NCI-H2107 treated with DMSO at 0.1 percent for 48 hours (cell line): ENCODE data around the gene CRISPLD2.

ENCODE experiments used
- DNase-seq: peaks from one replicate; lab custom pipeline; 2025; ENCODE audit not compliant: unreplicated experiment; lab: John Stamatoyannopoulos, UW

The CRISPLD2 gene, protein sequence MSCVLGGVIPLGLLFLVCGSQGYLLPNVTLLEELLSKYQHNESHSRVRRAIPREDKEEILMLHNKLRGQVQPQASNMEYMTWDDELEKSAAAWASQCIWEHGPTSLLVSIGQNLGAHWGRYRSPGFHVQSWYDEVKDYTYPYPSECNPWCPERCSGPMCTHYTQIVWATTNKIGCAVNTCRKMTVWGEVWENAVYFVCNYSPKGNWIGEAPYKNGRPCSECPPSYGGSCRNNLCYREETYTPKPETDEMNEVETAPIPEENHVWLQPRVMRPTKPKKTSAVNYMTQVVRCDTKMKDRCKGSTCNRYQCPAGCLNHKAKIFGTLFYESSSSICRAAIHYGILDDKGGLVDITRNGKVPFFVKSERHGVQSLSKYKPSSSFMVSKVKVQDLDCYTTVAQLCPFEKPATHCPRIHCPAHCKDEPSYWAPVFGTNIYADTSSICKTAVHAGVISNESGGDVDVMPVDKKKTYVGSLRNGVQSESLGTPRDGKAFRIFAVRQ

DNA sequence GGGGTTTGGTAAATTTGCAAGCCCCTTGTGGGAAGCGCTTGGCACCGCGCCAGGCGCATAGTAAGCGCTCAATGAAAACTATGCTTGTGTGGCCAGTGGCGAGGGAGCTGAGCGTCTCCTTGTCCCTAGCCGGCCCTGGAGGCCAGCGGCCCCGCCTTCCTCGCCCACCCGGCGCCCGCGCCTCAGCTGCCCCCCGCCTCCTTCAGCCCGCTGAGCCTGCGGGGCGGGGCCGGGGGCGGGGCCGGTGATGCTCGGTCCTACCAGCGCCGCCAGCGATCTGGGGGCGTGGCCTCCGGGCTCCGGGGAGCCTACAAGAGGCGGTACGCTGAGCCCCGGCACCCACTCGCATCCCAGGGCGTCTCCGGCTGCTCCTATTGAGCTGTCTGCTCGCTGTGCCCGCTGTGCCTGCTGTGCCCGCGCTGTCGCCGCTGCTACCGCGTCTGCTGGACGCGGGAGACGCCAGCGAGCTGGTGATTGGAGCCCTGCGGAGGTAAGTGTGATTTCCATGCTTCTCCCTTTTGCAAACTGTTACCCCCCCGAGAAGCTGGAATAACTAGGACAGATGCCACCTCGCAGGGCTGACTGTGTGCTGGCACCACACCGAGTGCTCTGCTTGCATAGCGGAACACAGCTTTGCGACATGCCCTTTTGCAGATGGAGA is at the start of gene CRISPLD2:
Gene CRISPLD2 (plus strand): TSS at position 342 of the 661 bp plus-strand sequence. CDS start 18,511 bp downstream, outside the sequence.
- peak; percentile 69 for DNase-seq

GRCh38 chr16:84773312-84773711 is 46.5 kb upstream of the CRISPLD2 start:
- no peak for DNase-seq

DNA sequence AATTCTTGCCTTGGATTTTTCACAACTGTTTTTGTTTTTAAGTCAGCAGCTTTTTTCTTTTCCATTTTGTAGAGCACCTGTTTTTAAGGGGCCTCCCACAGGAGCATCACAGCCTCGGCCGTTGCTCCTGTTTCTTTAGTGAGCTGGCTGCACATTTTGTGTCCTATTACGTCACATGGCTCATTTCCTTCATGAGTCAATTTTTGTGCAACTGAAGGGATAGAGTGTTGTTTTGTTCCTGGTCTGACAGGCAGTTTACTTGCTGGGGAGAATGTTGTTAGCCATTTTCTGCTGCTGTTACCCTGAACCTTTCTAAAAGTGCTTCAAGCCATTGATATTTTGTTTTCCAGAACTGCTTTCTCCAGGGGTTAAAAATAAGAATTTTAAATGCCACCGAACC is 45.0 kb upstream of the CRISPLD2 start:
- DNase-seq = peak; percentile 6

GRCh38 chr16:84775262-84775810 is 44.4 kb upstream of the CRISPLD2 start:
- no peak for DNase-seq

GRCh38 chr16:84777435-84777834 is 42.4 kb upstream of the CRISPLD2 start:
- DNase-seq = no peak

- no peak for DNase-seq
Observed at GRCh38 chr16:84778720-84779119, 41.1 kb upstream of the CRISPLD2 start.

DNA sequence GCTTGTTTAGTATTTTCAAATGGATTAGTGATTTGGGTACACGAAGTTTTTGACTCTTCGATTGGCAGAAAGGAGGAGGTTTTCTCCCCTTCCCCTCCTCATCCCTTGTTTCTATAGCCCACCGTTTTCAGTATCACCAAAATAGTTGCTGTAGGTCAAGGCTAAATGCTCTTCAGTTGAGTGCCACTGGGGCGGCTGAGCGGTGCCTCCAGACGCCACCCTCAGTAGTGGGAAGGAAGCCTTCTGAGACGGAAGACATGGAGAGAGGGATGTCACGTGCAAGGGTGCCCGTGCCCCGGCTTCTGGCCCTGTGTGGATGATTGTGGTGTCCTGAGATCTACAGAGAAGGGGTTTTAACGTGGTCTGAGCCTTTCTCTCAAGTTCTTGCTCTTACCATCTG is 39.7 kb upstream of the CRISPLD2 start:
- DNase-seq = no peak

GRCh38 chr16:84780544-84781376 is 39.0 kb upstream of the CRISPLD2 start:
- no peak for DNase-seq

- DNase-seq = no peak
Observed at GRCh38 chr16:84782846-84783245, 36.9 kb upstream of the CRISPLD2 start.

GRCh38 chr16:84785843-84786581 is 33.8 kb upstream of the CRISPLD2 start:
- DNase-seq = peak; percentile 73

DNA sequence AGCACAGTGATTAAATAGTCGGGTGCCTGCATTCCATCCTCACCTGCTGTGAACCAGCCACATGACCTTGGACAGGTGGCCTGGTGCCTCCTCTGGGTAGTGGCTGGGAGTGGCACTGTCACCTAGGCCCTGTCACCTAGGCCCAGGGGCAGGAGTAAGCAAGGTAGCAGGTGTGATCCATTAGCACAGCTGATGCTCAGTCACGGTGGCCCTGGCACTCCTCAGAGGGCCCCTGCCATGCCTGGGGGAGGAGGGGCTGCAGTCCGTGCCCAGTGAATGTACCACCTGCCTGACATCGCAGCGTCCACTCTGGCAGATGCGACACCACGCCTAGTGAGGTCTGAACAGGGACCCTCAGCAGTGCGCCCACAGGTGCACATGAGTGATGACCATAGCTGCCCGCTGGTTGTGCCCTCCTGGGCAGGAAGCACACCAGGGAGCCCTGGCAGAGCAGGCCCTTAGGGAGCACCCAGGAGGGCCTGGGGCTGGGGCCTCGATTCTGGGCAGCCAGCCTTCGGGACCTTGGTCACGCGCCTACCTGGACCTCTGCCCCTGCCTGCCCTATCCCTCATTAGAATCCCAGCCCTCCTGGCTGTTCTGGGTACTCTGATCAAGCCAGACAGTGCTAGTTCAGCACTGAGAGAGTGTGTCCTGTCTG is 33.1 kb upstream of the CRISPLD2 start:
- peak; percentile 74 for DNase-seq

- no peak for DNase-seq
Observed at GRCh38 chr16:84787263-84787622, 32.5 kb upstream of the CRISPLD2 start.

DNA sequence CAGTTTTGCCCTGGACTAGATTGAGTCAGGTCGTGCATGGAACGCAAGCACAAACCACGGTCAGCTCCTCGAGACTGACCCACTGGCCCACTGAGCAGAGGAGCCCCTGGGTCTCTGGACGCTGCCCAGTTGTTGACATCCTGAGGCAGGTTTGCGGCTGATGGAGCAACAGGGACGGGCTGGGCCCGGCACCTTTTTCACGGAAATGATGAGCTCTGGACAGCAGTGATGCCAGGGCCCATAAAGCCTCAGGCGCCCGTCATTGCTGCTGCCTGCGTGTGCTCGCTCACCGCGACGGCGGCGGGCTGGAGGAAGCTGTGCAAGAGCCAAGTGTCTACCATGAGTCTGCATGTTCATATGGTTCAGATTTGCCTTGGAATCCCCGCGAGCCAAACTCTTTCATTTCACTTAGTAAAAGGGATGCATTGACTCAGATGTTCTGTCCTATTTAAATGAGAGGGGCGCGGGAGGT is 30.8 kb upstream of the CRISPLD2 start:
- no peak for DNase-seq

- DNase-seq = no peak
Observed at GRCh38 chr16:84789431-84789830, 30.4 kb upstream of the CRISPLD2 start.

GRCh38 chr16:84790301-84790700 is 29.5 kb upstream of the CRISPLD2 start:
- no peak for DNase-seq

GRCh38 chr16:84791088-84791487 is 28.7 kb upstream of the CRISPLD2 start:
- DNase-seq = peak; percentile 41

DNA sequence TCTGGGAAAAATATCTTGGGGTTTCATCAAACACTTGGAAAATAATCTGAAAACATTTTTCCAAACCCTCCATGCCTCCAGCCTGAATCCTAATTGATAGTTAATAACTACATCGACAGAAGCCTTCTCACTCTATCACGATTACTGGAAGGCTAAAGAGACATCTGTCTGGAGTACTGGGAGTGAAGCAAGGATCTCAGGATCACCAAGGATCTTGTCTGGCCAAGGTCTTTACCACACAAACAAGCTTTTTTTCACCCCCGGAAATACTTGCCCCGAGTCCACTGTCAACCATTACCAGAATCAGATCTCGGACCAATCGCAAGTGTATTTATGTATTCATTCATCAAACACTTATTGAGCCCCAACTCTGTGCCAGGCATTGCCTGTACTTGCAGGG is 28.3 kb upstream of the CRISPLD2 start:
- DNase-seq = no peak

DNA sequence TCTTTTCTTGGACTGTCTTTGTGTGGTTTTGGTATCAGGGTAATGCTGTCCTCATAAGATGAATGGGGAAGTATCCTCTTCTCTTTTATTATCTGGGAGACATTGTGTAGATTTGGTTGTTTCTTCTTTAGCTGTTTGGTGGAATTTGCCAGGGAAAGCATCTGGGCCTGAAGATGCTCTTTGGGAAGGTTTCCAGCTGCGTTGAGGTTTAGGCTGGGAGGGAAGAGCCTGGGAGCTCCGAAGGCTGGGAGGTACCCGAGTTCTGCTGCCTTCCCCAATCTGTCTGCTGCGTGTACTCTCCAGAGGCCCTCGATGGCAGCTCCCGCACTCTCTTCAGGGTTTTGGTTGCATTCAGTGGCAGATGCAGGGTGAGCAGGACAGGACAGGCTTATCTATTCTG is 25.6 kb upstream of the CRISPLD2 start:
- no peak for DNase-seq

GRCh38 chr16:84794626-84795025 is 25.2 kb upstream of the CRISPLD2 start:
- DNase-seq = no peak
